Endothelial cell of umbilical vein (primary cell): ENCODE measurements around the gene POLR2C. TPM values are rescaled to one million over a fixed set of nuclear protein-coding genes. Genes with fewer than 3 reads are reported as not detected.

Experiments used
- BruUV-seq: library from RNA; stranded (reverse); fragments of 400-500 nt; replicated peaks from 2 replicates; lab custom pipeline; 2021; lab: Mats Ljungman, UMichigan
- CTCF ChIA-PET: fragments of 300-600, 350-600 bp; sonication (Branson Sonifier 250); formaldehyde crosslinking; loops from one replicate; lab custom pipeline; 2021; ENCODE audit warnings: antibody characterized with exemption, inconsistent platforms; lab: Charles Lee
- POLR2A ChIA-PET: fragments of 300-600, 350-600 bp; sonication (Branson Sonifier 250); formaldehyde crosslinking; loops from one replicate; lab custom pipeline; 2021; ENCODE audit warnings: antibody characterized with exemption, inconsistent platforms; lab: Charles Lee
- DNase-seq: peaks from one replicate; pipeline ENCODE4 v3.0.0-alpha.2; 2011; ENCODE audit warnings: low read depth, low spot score
- FAIRE-seq: peaks from 2 replicates; lab custom pipeline; 2011; peaks lifted over from hg19 to GRCh38; lab: Jason Lieb, UNC
- H2AFZ ChIP-seq: 2 replicates; pipeline ENCODE4 v1.6.0; 2012; ENCODE audit warnings: low read depth, low read length, control low read depth, inconsistent platforms
- H3K27ac ChIP-seq: 2 replicates; pipeline ENCODE4 v1.5.1; 2011; ENCODE audit warnings: low read depth, mild to moderate bottlenecking, control low read depth, low read length, moderate library complexity; ENCODE audit not compliant: insufficient read depth
- H3K27me3 ChIP-seq, 2 experiments: 2 replicates each; pipeline versions ENCODE4 v1.6.0 to v1.6.1; 2011; ENCODE audit warnings: low read length in 2 of 2, mixed read lengths in 1 of 2; ENCODE audit not compliant: control insufficient read depth in 2 of 2, insufficient read depth in 2 of 2
- H3K36me3 ChIP-seq, 2 experiments: 2 replicates in 1 of 2; 3 replicates in 1 of 2; pipeline ENCODE4 v1.5.1; 2011; ENCODE audit warnings: low read length in 2 of 2, mild to moderate bottlenecking in 1 of 2, moderate library complexity in 1 of 2; ENCODE audit not compliant: control insufficient read depth in 2 of 2, insufficient read depth in 2 of 2; ENCODE audit errors: extremely low read depth in 1 of 2
- H3K4me1 ChIP-seq: 3 replicates; pipeline ENCODE4 v1.5.1; 2011; ENCODE audit warnings: mild to moderate bottlenecking, low read length; ENCODE audit not compliant: control insufficient read depth, insufficient read depth; ENCODE audit errors: extremely low read depth
- H3K4me2 ChIP-seq: 2 replicates; pipeline ENCODE4 v1.6.1; 2011; ENCODE audit warnings: low read length, control low read depth, mixed read lengths; ENCODE audit not compliant: insufficient read depth
- H3K4me3 ChIP-seq, 3 experiments: fragments of 200-600 bp in 1 of 3; sonication (generic), shearing (Covaris generic) in 1 of 3; replicated peaks in 1 of 3; 2 replicates each; pipeline ENCODE4 v1.5.1; 2011 to 2016; ENCODE audit warnings: control low read depth in 3 of 3, low read length in 3 of 3, mild to moderate bottlenecking in 2 of 3, inconsistent platforms in 1 of 3, low read depth in 1 of 3, moderate library complexity in 1 of 3; ENCODE audit not compliant: insufficient read depth in 1 of 3
- H3K79me2 ChIP-seq: 2 replicates; pipeline ENCODE4 v1.6.0; 2012; ENCODE audit warnings: low read length, inconsistent platforms; ENCODE audit not compliant: control insufficient read depth, insufficient read depth
- H3K9ac ChIP-seq: replicated peaks from 2 replicates; pipeline ENCODE3; 2011; ENCODE audit warnings: low read length, control low read depth; ENCODE audit not compliant: insufficient read depth; ENCODE audit errors: extremely low read depth
- H3K9me1 ChIP-seq: replicated peaks from 3 replicates; pipeline ENCODE4 v1.6.0; 2011; ENCODE audit warnings: mild to moderate bottlenecking, low read length; ENCODE audit not compliant: control insufficient read depth, insufficient read depth; ENCODE audit errors: extremely low read depth
- H3K9me3 ChIP-seq: replicated peaks from 2 replicates; pipeline ENCODE4 v1.5.1; 2012; ENCODE audit warnings: low read length, inconsistent platforms; ENCODE audit not compliant: control insufficient read depth, insufficient read depth
- H4K20me1 ChIP-seq: replicated peaks from 2 replicates; pipeline ENCODE3; 2011; ENCODE audit warnings: mild to moderate bottlenecking, low read length; ENCODE audit not compliant: control insufficient read depth, insufficient read depth; ENCODE audit errors: extremely low read depth
- CTCF ChIP-seq, 2 donors: IDR thresholded peaks; 1 replicate in 1 of 2; 2 replicates in 1 of 2; pipeline ENCODE4 v1.5.1; 2011; ENCODE audit warnings: low read length in 2 of 2, mild to moderate bottlenecking in 2 of 2, moderate library complexity in 2 of 2, control low read depth in 1 of 2, inconsistent platforms in 1 of 2, low read depth in 1 of 2; ENCODE audit not compliant: insufficient read depth in 1 of 2; ENCODE audit errors: extremely low read depth in 1 of 2
- EZH2 ChIP-seq: IDR thresholded peaks from 2 replicates; pipeline ENCODE4 v1.6.1; 2012; ENCODE audit warnings: borderline replicate concordance, low read depth, mild to moderate bottlenecking, moderate library complexity, low read length, inconsistent platforms; ENCODE audit not compliant: severe bottlenecking
- FOS ChIP-seq: IDR thresholded peaks from 2 replicates; pipeline ENCODE4 v1.6.1; 2011; ENCODE audit warnings: mild to moderate bottlenecking, low read length, moderate library complexity, borderline replicate concordance; ENCODE audit not compliant: insufficient read depth
- GATA2 ChIP-seq: IDR thresholded peaks from 2 replicates; pipeline ENCODE4 v1.7.0; 2011; ENCODE audit warnings: low read depth, mild to moderate bottlenecking, moderate library complexity, mixed read lengths, low read length; ENCODE audit not compliant: insufficient read length, insufficient read depth
- JUN ChIP-seq: IDR thresholded peaks from 2 replicates; pipeline ENCODE4 v1.6.1; 2011; ENCODE audit warnings: borderline replicate concordance, low read depth; ENCODE audit not compliant: insufficient read length, insufficient read depth
- MAX ChIP-seq: IDR thresholded peaks from 2 replicates; pipeline ENCODE4 v1.6.1; 2011; ENCODE audit not compliant: insufficient read depth, insufficient read length
- MYC ChIP-seq: IDR thresholded peaks from one replicate; pipeline ENCODE4 v1.6.1; 2011; ENCODE audit warnings: mild to moderate bottlenecking, low read depth, low read length
- POLR2A ChIP-seq: IDR thresholded peaks from 2 replicates; pipeline ENCODE4 v1.6.1; 2012; ENCODE audit warnings: low read depth, mild to moderate bottlenecking, control low read depth, low read length
- POLR2AphosphoS5 ChIP-seq: IDR thresholded peaks from 2 replicates; pipeline ENCODE4 v1.6.1; 2012; ENCODE audit warnings: low read depth, mild to moderate bottlenecking, control low read depth, low read length, moderate library complexity; ENCODE audit not compliant: insufficient read depth
- dilution Hi-C: fragments of 300-500 bp; cut with MboI; formaldehyde crosslinking; loops from one replicate; pipeline ENCODE4 v1.15.0; 2019; ENCODE audit warnings: low sequenced_read_pairs; ENCODE audit not compliant: extremely low pct_ligation_motif_present
- intact Hi-C: fragments of 100-400 bp; cut with micrococcal nuclease; formaldehyde crosslinking; loops from one replicate; pipeline ENCODE4 v1.10.0; 2022
- polyA plus RNA-seq, 4 experiments: library from polyadenylated mRNA; depleted of rRNA in 3 of 4; stranded (reverse) in 3 of 4; unstranded in 1 of 4; fragments of >200 nt; gene quantifications; 2 replicates each; pipeline versions ENCODE4 v1.2.1 to v1.2.3, GENCODE V29; 2011 to 2012; ENCODE audit warnings: missing spikeins in 1 of 4
- total RNA-seq: library from RNA; stranded (reverse); gene quantifications from 2 replicates; pipeline ENCODE4 v1.2.3, GENCODE V29; 2021

The POLR2C gene
- total and polyA plus RNA-seq, 2 donors (not counting 3 experiments of a cell fraction or from before 2014, with no cell fraction given), result 65.2 to 129 TPM

- H4K20me1 ChIP-seq, result no peaks in the 10 kb centered on the region
- no peak overlapping the region for H3K4me2 ChIP-seq
- peaks cover 2 to 28% of the 10 kb centered on the region in 2 experiments for H3K36me3 ChIP-seq
- H3K27ac ChIP-seq, result no peak overlapping the region
- H3K79me2 ChIP-seq, result no peaks in the 10 kb centered on the region
- H3K4me1 ChIP-seq, result no peaks in the 10 kb centered on the region
- dilution Hi-C loops, result no loop called here
- no peak overlapping the region for H3K4me3 ChIP-seq
- H3K9me1 ChIP-seq, result no peaks in the 10 kb centered on the region
- FAIRE-seq (no peak), DNase-seq (no peak)
- intact Hi-C loops, result no loop called here
- no peaks in the 10 kb centered on the region for H3K9me3 ChIP-seq
- TF ChIP-seq JUN, result no peak
- TF ChIP-seq CTCF (IDR thresholded peaks at IDR 0.05; ENCODE audit: extremely low read depth in 1 of 2, insufficient read depth in 1 of 2, low read depth in 1 of 2, low read length in 2 of 2), result no peak
- no peak for TF ChIP-seq GATA2
- TF ChIP-seq MAX, result no peak
- TF ChIP-seq FOS, result no peak
- no peak for TF ChIP-seq MYC
- TF ChIP-seq POLR2AphosphoS5, result no peak
- TF ChIP-seq EZH2, result no peak
- no peak for TF ChIP-seq POLR2A
- ChIA-PET CTCF (interaction anchor here (2.7 to 16.2 kb wide), 2 partner anchors 11 to 122 kb away, joined by 8 to 507 read pairs; no protein-coding TSS in a partner anchor), POLR2A (no interaction called here)
- H2AFZ ChIP-seq, result no peak overlapping the region
- no peak overlapping the region for H3K9ac ChIP-seq
- no TSS peak for BruUV-seq
- H3K27me3 ChIP-seq, result no peaks in the 10 kb centered on the region
Measured at GRCh38 chr16:57427307-57427706, 35.2 kb upstream of the POLR2C start.
